ENCODE results near the gene SPINT4.

Gene SPINT4

GRCh38 chr20:45765307-45765875 lies 43.2 kb downstream of the SPINT4 start:
- no peak for ATAC-seq
- no peak for TF ChIP-seq TCF4 (CRISPR knock-in tag; IDR thresholded peaks at IDR 0.05; ENCODE audit: borderline replicate concordance)
- TF ChIP-seq ZNF8 (CRISPR knock-in tag; IDR thresholded peaks at IDR 0.05): no peak
- no peak for TF ChIP-seq POU6F1 (CRISPR knock-in tag; IDR thresholded peaks at IDR 0.05; ENCODE audit: borderline replicate concordance, low read depth)
- no peak for TF ChIP-seq ZNF565 (CRISPR knock-in tag; conservative IDR thresholded peaks at IDR 0.05; ENCODE audit: low read depth)
- TF ChIP-seq CSDC2 (CRISPR knock-in tag; IDR thresholded peaks at IDR 0.05): no peak

GRCh38 chr20:45765980-45766379 lies 43.8 kb downstream of the SPINT4 start:
- TF ChIP-seq CSDC2 (CRISPR knock-in tag; IDR thresholded peaks at IDR 0.05): no peak
- no peak for TF ChIP-seq PPARA (CRISPR knock-in tag; IDR thresholded peaks at IDR 0.05; ENCODE audit: borderline replicate concordance)
- no peak for TF ChIP-seq CREB5 (CRISPR knock-in tag; IDR thresholded peaks at IDR 0.05; ENCODE audit: low read depth)
- no peak for TF ChIP-seq ZC3H10 (CRISPR knock-in tag; IDR thresholded peaks at IDR 0.05)
- ATAC-seq: no peak

- ATAC-seq: no peak
Measured at GRCh38 chr20:45768479-45768878, 46.3 kb downstream of the SPINT4 start.

More at GRCh38 chr20:45768479-45768878, 46.3 kb downstream of the SPINT4 start:
- TF ChIP-seq PPARA (CRISPR knock-in tag; IDR thresholded peaks at IDR 0.05; ENCODE audit: borderline replicate concordance): no peak
- TF ChIP-seq SNAI2 (CRISPR knock-in tag; IDR thresholded peaks at IDR 0.05): no peak
- no peak for TF ChIP-seq BACH2 (CRISPR knock-in tag; IDR thresholded peaks at IDR 0.05; ENCODE audit: borderline replicate concordance)
- no peak for TF ChIP-seq ESRRG (CRISPR knock-in tag; IDR thresholded peaks at IDR 0.05)
- no peak for TF ChIP-seq CSDC2 (CRISPR knock-in tag; IDR thresholded peaks at IDR 0.05)
- no peak for TF ChIP-seq CSRNP3 (CRISPR knock-in tag; IDR thresholded peaks at IDR 0.05)
- TF ChIP-seq ZFP30 (CRISPR knock-in tag; IDR thresholded peaks at IDR 0.05): no peak
- no peak for TF ChIP-seq GLIS3 (CRISPR knock-in tag; IDR thresholded peaks at IDR 0.05)
- no peak for TF ChIP-seq ISL1 (CRISPR knock-in tag; IDR thresholded peaks at IDR 0.05)
- no peak for TF ChIP-seq TSHZ2 (CRISPR knock-in tag; IDR thresholded peaks at IDR 0.05)
- no peak for TF ChIP-seq ZC3H10 (CRISPR knock-in tag; IDR thresholded peaks at IDR 0.05)
- no peak for TF ChIP-seq CREB5 (CRISPR knock-in tag; IDR thresholded peaks at IDR 0.05; ENCODE audit: low read depth)
- TF ChIP-seq POU6F1 (CRISPR knock-in tag; IDR thresholded peaks at IDR 0.05; ENCODE audit: borderline replicate concordance, low read depth): no peak
- TF ChIP-seq PATZ1 (CRISPR knock-in tag; IDR thresholded peaks at IDR 0.05; ENCODE audit: borderline replicate concordance): no peak
- TF ChIP-seq ARNTL (CRISPR knock-in tag; IDR thresholded peaks at IDR 0.05; ENCODE audit: borderline replicate concordance, low read depth): no peak
- no peak for TF ChIP-seq OSR1 (CRISPR knock-in tag; IDR thresholded peaks at IDR 0.05)
- no peak for TF ChIP-seq ZNF565 (CRISPR knock-in tag; conservative IDR thresholded peaks at IDR 0.05; ENCODE audit: low read depth)
